Keratinocyte (primary cell): ENCODE data around the gene RCBTB2.

Experiments
- EZH2 ChIP-seq: IDR thresholded peaks from one replicate; pipeline ENCODE4 v1.6.1; 2012; ENCODE audit warnings: inconsistent platforms, mild to moderate bottlenecking, low read length, moderate library complexity
- TF ChIP-seq, protein P1 (sequence below), 3 experiments: IDR thresholded peaks in 1 of 3; conservative IDR thresholded peaks in 1 of 3; optimal IDR thresholded peaks in 1 of 3; 2 replicates in 2 of 3; 3 replicates in 1 of 3; pipeline versions ENCODE3 to v1.5.1; 2011; ENCODE audit warnings: low read length in 3 of 3, mild to moderate bottlenecking in 3 of 3, moderate library complexity in 2 of 3, control low read depth in 1 of 3, inconsistent platforms in 1 of 3; ENCODE audit not compliant: insufficient read depth in 2 of 3; ENCODE audit errors: extremely low read depth in 1 of 3

DNA sequence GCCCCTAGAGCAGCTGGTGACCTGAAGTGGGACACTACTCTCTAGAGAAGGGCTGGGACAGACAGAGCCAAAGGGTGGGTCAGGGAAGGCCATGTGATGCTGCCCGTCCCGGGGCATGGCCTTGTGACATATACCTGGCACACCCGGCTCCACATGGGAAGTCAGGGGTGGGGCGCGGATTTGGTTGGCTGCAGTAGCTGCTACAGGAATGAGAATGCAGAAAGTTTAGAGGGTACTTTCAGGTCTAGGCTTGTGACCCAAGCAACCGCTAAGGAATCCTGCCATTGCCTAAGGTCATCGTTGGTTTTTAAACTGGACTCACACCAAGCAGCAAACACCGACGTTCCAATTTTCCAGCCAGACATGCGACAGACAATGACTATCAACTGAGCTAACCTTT is 25.9 kb downstream of the RCBTB2 start:
- no peak for TF ChIP-seq EZH2
- TF ChIP-seq, protein P1, sequence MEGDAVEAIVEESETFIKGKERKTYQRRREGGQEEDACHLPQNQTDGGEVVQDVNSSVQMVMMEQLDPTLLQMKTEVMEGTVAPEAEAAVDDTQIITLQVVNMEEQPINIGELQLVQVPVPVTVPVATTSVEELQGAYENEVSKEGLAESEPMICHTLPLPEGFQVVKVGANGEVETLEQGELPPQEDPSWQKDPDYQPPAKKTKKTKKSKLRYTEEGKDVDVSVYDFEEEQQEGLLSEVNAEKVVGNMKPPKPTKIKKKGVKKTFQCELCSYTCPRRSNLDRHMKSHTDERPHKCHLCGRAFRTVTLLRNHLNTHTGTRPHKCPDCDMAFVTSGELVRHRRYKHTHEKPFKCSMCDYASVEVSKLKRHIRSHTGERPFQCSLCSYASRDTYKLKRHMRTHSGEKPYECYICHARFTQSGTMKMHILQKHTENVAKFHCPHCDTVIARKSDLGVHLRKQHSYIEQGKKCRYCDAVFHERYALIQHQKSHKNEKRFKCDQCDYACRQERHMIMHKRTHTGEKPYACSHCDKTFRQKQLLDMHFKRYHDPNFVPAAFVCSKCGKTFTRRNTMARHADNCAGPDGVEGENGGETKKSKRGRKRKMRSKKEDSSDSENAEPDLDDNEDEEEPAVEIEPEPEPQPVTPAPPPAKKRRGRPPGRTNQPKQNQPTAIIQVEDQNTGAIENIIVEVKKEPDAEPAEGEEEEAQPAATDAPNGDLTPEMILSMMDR (optimal IDR thresholded peaks at IDR 0.05 in 1 of 3, IDR thresholded peaks at IDR 0.05 in 1 of 3, conservative IDR thresholded peaks at IDR 0.05 in 1 of 3; ENCODE audit: extremely low read depth in 1 of 3, insufficient read depth in 2 of 3, low read length in 3 of 3), result no peak
